ENCODE results near the gene WBP1. TPM values are rescaled to one million over a fixed set of nuclear protein-coding genes. Genes with fewer than 3 reads are reported as not detected.

The WBP1 gene
- total RNA-seq, 2 experiments from 2014 or later = 68.8 to 70.8 TPM

DNA sequence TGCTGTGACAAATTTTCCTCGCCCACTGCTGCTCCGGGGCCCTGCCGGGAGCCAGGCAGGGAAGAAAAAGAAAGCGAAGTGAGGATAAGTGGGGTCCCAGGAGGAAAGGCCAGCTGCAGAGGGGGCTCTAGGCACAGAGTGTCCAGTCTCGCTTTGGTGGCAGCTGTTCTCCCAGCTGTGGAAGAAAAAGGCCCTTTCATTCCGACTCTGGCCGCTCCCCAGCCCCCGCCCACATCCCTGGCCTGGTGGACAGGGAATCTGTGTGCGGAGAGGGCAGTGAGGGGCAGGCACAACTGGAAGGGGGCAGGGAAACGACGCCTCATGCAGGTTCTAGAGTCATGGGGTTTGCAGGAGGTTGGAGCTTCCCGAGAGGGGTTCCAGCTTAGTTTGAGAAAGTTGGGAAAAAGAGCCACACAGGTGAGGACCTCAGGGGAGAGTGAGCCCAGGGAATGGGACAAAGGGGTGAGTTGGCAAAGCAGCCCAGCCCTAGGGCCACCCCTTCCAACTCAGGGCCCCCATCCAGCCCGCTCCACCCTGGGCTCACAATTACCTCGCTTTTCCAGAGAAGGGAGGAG lies 18.3 kb upstream of the WBP1 start:
- H3K4me1 ChIP-seq (ENCODE audit: insufficient read depth, low read length, poor library complexity, severe bottlenecking) = peaks cover 34% of the 10 kb centered on the region
- peak overlapping the region; percentile 33 for H3K4me3 ChIP-seq (ENCODE audit: low read depth, low read length, poor library complexity, severe bottlenecking)
- TF ChIP-seq, protein P1, sequence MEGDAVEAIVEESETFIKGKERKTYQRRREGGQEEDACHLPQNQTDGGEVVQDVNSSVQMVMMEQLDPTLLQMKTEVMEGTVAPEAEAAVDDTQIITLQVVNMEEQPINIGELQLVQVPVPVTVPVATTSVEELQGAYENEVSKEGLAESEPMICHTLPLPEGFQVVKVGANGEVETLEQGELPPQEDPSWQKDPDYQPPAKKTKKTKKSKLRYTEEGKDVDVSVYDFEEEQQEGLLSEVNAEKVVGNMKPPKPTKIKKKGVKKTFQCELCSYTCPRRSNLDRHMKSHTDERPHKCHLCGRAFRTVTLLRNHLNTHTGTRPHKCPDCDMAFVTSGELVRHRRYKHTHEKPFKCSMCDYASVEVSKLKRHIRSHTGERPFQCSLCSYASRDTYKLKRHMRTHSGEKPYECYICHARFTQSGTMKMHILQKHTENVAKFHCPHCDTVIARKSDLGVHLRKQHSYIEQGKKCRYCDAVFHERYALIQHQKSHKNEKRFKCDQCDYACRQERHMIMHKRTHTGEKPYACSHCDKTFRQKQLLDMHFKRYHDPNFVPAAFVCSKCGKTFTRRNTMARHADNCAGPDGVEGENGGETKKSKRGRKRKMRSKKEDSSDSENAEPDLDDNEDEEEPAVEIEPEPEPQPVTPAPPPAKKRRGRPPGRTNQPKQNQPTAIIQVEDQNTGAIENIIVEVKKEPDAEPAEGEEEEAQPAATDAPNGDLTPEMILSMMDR (conservative IDR thresholded peaks at IDR 0.05; ENCODE audit: low read length) = no peak
- TF ChIP-seq EZH2phosphoT487 (IDR thresholded peaks at IDR 0.05; ENCODE audit: borderline replicate concordance, low read depth, low read length) = no peak
- peak overlapping the region; percentile 50 for H3K4me2 ChIP-seq (ENCODE audit: low read length)
- intact Hi-C loops (cut with micrococcal nuclease; ENCODE audit: unreplicated experiment) = no loop called here
- no peaks in the 10 kb centered on the region for H3K9me2 ChIP-seq (ENCODE audit: insufficient read depth, low read length)
- no peaks in the 10 kb centered on the region for H3K79me2 ChIP-seq (ENCODE audit: insufficient read depth, low read depth, low read length)
- H3K36me3 ChIP-seq (ENCODE audit: insufficient read depth, low read length) = no peaks in the 10 kb centered on the region
- CTCF ChIA-PET (ENCODE audit: unreplicated experiment) = no interaction called here
- H2AFZ ChIP-seq (ENCODE audit: low read length) = peak overlapping the region; percentile 59; the same call in 1 of the 2 replicates
- no peaks in the 10 kb centered on the region for H4K20me1 ChIP-seq (ENCODE audit: insufficient read depth, low read length)
- H3K9me3 ChIP-seq (ENCODE audit: low read length) = no peaks in the 10 kb centered on the region
- DNase-seq (ENCODE audit: low spot score) = no peak
- POLR2A ChIA-PET = interaction anchor here (0.9 to 2.3 kb wide), 3 partner anchors 8 to 16 kb away, joined by 4 to 17 read pairs (median 13); partner anchors contain the start of gene INO80B
- no TSS peak for BruUV-seq (replicated peaks)
- H3K27ac ChIP-seq (ENCODE audit: low read depth, low read length, poor library complexity, severe bottlenecking) = no peak overlapping the region

DNA sequence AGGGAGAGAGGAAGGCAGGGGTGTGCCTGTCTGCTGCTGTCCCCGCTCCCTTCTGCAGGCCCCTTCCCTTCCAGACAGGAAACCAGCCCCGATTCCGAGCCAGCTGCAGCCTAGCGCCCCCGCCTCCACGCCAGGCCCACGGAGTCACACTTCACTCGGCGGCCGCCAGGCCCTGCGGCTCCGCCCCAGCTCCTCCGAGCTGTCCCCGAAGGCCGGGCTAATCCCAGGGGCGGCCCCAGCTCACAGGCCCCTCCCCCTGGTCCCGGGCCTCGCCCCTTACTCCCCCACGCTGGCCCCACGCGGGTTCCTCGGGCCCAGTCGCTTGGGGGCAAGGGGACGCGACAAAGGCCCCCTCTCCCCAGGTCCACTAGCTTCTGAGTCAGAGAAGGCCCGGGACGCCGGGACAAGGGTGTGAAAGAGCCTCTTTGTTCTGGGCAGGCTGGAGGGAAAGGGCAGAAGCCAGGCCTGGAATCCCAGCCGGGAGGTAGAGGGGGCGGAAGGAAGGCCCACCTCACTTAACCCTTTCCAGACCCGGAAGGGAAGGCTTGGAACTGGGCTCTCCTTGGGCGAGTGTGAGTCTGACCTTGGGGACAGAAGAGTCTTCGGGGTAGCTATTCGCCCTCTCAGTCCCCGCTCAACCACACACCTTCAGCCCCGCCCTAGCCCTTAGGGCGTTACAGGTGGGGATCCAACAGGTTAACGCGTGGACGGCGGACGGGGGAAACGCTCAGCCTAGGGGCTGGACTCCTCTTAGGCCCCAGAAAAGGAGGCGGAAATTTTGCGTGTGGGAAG lies 17.7 kb upstream of the WBP1 start:
- H2AFZ ChIP-seq (ENCODE audit: low read length) = peak overlapping the region; percentile 59; the same call in 1 of the 2 replicates
- peaks cover 34% of the 10 kb centered on the region for H3K4me1 ChIP-seq (ENCODE audit: insufficient read depth, low read length, poor library complexity, severe bottlenecking)
- intact Hi-C loops (cut with micrococcal nuclease; ENCODE audit: unreplicated experiment) = no loop called here
- H3K4me2 ChIP-seq (ENCODE audit: low read length) = peak overlapping the region; percentile 50
- no peaks in the 10 kb centered on the region for H4K20me1 ChIP-seq (ENCODE audit: insufficient read depth, low read length)
- no peaks in the 10 kb centered on the region for H3K9me2 ChIP-seq (ENCODE audit: insufficient read depth, low read length)
- no peaks in the 10 kb centered on the region for H3K36me3 ChIP-seq (ENCODE audit: insufficient read depth, low read length)
- no peaks in the 10 kb centered on the region for H3K9me3 ChIP-seq (ENCODE audit: low read length)
- ChIA-PET CTCF (ENCODE audit: unreplicated experiment) (interaction anchor here (0.5 kb wide), 1 partner anchor 18 kb away, joined by 3 read pairs; the partner anchor contains the start of gene WBP1), POLR2A (interaction anchor here (0.9 to 2.3 kb wide), 3 partner anchors 9 to 16 kb away, joined by 4 to 17 read pairs (median 13); partner anchors contain the start of gene INO80B)
- no peak for TF ChIP-seq EZH2phosphoT487 (IDR thresholded peaks at IDR 0.05; ENCODE audit: borderline replicate concordance, low read depth, low read length)
- TF ChIP-seq, protein P1 (conservative IDR thresholded peaks at IDR 0.05; ENCODE audit: low read length) = no peak
- DNase-seq (ENCODE audit: low spot score) = peak; percentile 58
- H3K27ac ChIP-seq (ENCODE audit: low read depth, low read length, poor library complexity, severe bottlenecking) = no peak overlapping the region
- H3K4me3 ChIP-seq (ENCODE audit: low read depth, low read length, poor library complexity, severe bottlenecking) = peak overlapping the region; percentile 33
- BruUV-seq (replicated peaks) = no TSS peak
- H3K79me2 ChIP-seq (ENCODE audit: insufficient read depth, low read depth, low read length) = no peaks in the 10 kb centered on the region
